SK-N-SH (cell line): ENCODE data around the gene ZNF69. TPM values are rescaled to one million over a fixed set of nuclear protein-coding genes. Genes with fewer than 3 reads are reported as not detected.
A peak's percentile ranks its signal among the peaks of the same experiment; 100 is the strongest.

Source experiments
- CTCF ChIA-PET: fragments of 300-600, 350-600 bp; formaldehyde crosslinking; extraction: SDS; loops from one replicate; lab custom pipeline; 2021; lab: Yijun Ruan, JAX
- POLR2A ChIA-PET: fragments of 350-600 bp; sonication (Branson Sonifier 250); formaldehyde crosslinking; extraction: SDS; loops from one replicate; lab custom pipeline; 2020; ENCODE audit warnings: antibody characterized with exemption, inconsistent platforms; lab: Yijun Ruan, JAX
- DNase-seq: peaks from one replicate; pipeline ENCODE4 v3.0.0; 2012
- H2AFZ ChIP-seq: fragments of 200-600 bp; sonication (generic); 2 replicates; pipeline ENCODE4 v1.8.1; 2016; ENCODE audit warnings: antibody characterized with exemption, mild to moderate bottlenecking, low read depth
- H3F3A ChIP-seq: fragments of 200-600 bp; sonication (generic); replicated peaks from 2 replicates; pipeline ENCODE3; 2016; ENCODE audit warnings: antibody characterized with exemption, mild to moderate bottlenecking; ENCODE audit not compliant: insufficient read depth
- H3K27ac ChIP-seq, 2 experiments: fragments of 200-500 bp in 1 of 2; fragments of 200-600 bp in 1 of 2; sonication (Bioruptor generic) in 1 of 2; sonication (generic), shearing (Covaris generic) in 1 of 2; 2 replicates each; pipeline versions ENCODE4 v1.5.1 to v1.6.1; 2014 to 2016; ENCODE audit warnings: low read depth in 2 of 2, inconsistent platforms in 1 of 2, low read length in 1 of 2, mild to moderate bottlenecking in 1 of 2, mixed read lengths in 1 of 2
- H3K27me3 ChIP-seq: fragments of 200-600 bp; sonication (generic), shearing (Covaris generic); 2 replicates; pipeline ENCODE4 v1.6.1; 2016; ENCODE audit warnings: mixed run types; ENCODE audit not compliant: insufficient read depth
- H3K36me3 ChIP-seq, 2 experiments: fragments of 200-500 bp in 1 of 2; fragments of 200-600 bp in 1 of 2; sonication (Bioruptor generic) in 1 of 2; sonication (generic) in 1 of 2; replicated peaks in 1 of 2; 2 replicates each; pipeline versions ENCODE3 to v1.5.1; 2014 to 2016; ENCODE audit warnings: low read length in 1 of 2, mild to moderate bottlenecking in 1 of 2; ENCODE audit not compliant: insufficient read depth in 2 of 2, control insufficient read depth in 1 of 2
- H3K4me1 ChIP-seq, 2 experiments: fragments of 200-500 bp in 1 of 2; fragments of 200-600 bp in 1 of 2; sonication (Bioruptor generic) in 1 of 2; sonication (generic), shearing (Covaris generic) in 1 of 2; 2 replicates each; pipeline versions ENCODE4 v1.5.1 to v1.6.1; 2014 to 2016; ENCODE audit warnings: low read depth in 1 of 2, low read length in 1 of 2, mixed run types in 1 of 2; ENCODE audit not compliant: insufficient read depth in 2 of 2, control insufficient read depth in 1 of 2
- H3K4me2 ChIP-seq: fragments of 200-600 bp; sonication (generic), shearing (Covaris generic); 2 replicates; pipeline ENCODE4 v1.6.1; 2017; ENCODE audit warnings: mixed run types
- H3K4me3 ChIP-seq, 2 experiments: fragments of 200-500 bp in 1 of 2; fragments of 200-600 bp in 1 of 2; sonication (Bioruptor generic) in 1 of 2; sonication (generic), shearing (Covaris generic) in 1 of 2; 2 replicates each; pipeline versions ENCODE4 v1.5.1 to v1.8.1; 2014 to 2016; ENCODE audit warnings: low read depth in 2 of 2, inconsistent platforms in 1 of 2, low read length in 1 of 2, mild to moderate bottlenecking in 1 of 2, mixed read lengths in 1 of 2, moderate library complexity in 1 of 2
- H3K79me2 ChIP-seq: fragments of 200-600 bp; sonication (generic); 2 replicates; pipeline ENCODE4 v1.8.1; 2017; ENCODE audit warnings: mild to moderate bottlenecking; ENCODE audit not compliant: insufficient read depth
- H3K9ac ChIP-seq: fragments of 200-600 bp; sonication (generic); 2 replicates; pipeline ENCODE4 v1.6.1; 2017; ENCODE audit warnings: mixed run types
- H3K9me2 ChIP-seq: fragments of 200-600 bp; sonication (generic); 2 replicates; pipeline ENCODE4 v1.6.1; 2017; ENCODE audit warnings: mixed run types
- H3K9me3 ChIP-seq: fragments of 200-600 bp; sonication (generic); 2 replicates; pipeline ENCODE4 v1.6.1; 2017; ENCODE audit warnings: mixed run types, mild to moderate bottlenecking, moderate library complexity
- H4K20me1 ChIP-seq: fragments of 200-600 bp; sonication (generic); 2 replicates; pipeline ENCODE4 v1.6.1; 2017; ENCODE audit warnings: mild to moderate bottlenecking, mixed run types; ENCODE audit not compliant: insufficient read depth
- ELF1 ChIP-seq: IDR thresholded peaks from 2 replicates; pipeline ENCODE4 v1.4.0; 2012
- EP300 ChIP-seq, 2 experiments: IDR thresholded peaks; 2 replicates each; pipeline versions ENCODE4 v1.4.0 to v1.6.1; 2012; ENCODE audit warnings: borderline replicate concordance in 1 of 2, low read depth in 1 of 2, low read length in 1 of 2
- EZH2phosphoT487 ChIP-seq: fragments of 200-600 bp; sonication (generic); IDR thresholded peaks from 2 replicates; pipeline ENCODE4 v1.6.1; 2017; ENCODE audit warnings: low read depth, mixed run types, mild to moderate bottlenecking, antibody characterized with exemption, moderate library complexity, borderline replicate concordance
- FOXJ3 ChIP-seq: sonication (generic); formaldehyde crosslinking; IDR thresholded peaks from 2 replicates; pipeline ENCODE4 v1.5.1; 2020; ENCODE audit warnings: mild to moderate bottlenecking, missing genetic modification reagents
- GABPA ChIP-seq: IDR thresholded peaks from 2 replicates; pipeline ENCODE4 v1.4.0; 2012; ENCODE audit warnings: low read depth, mild to moderate bottlenecking
- GATA2 ChIP-seq: sonication (generic); formaldehyde crosslinking; IDR thresholded peaks from 2 replicates; pipeline ENCODE4 v1.5.0; 2020; ENCODE audit warnings: mild to moderate bottlenecking, missing genetic modification reagents
- NFIC ChIP-seq: IDR thresholded peaks from 2 replicates; pipeline ENCODE4 v1.4.0; 2012; ENCODE audit warnings: borderline replicate concordance
- POLR2AphosphoS5 ChIP-seq: IDR thresholded peaks from 2 replicates; pipeline ENCODE4 v1.6.1; 2012; ENCODE audit warnings: low read depth, low read length
- RFX5 ChIP-seq: IDR thresholded peaks from 2 replicates; pipeline ENCODE4 v1.6.1; 2012; ENCODE audit warnings: mild to moderate bottlenecking, improper control_type of control experiment, low read length
- RXRA ChIP-seq: IDR thresholded peaks from 2 replicates; pipeline ENCODE4 v1.4.0; 2012; ENCODE audit warnings: low read depth, mild to moderate bottlenecking, borderline replicate concordance
- TCF12 ChIP-seq: IDR thresholded peaks from 2 replicates; pipeline ENCODE4 v1.4.0; 2012
- YY1 ChIP-seq: IDR thresholded peaks from 2 replicates; pipeline ENCODE4 v1.4.0; 2012; ENCODE audit warnings: low read depth, mild to moderate bottlenecking
- WGBS: methylation state at CpG from one replicate; pipeline ENCODE4 v1.1.6; 2017; ENCODE audit warnings: low lambda C conversion rate; 5-methylcytosine and 5-hydroxymethylcytosine counted together
- polyA plus RNA-seq, 3 experiments: library from polyadenylated mRNA; depleted of rRNA; stranded (reverse); fragments of >200 nt; gene quantifications; 2 replicates each; pipeline ENCODE4 v1.2.3, GENCODE V29; 2012
- TF ChIP-seq, protein P1 (sequence below): IDR thresholded peaks from 2 replicates; pipeline ENCODE4 v1.4.0; 2012; ENCODE audit warnings: low read depth
- TF ChIP-seq, protein P2 (sequence below): fragments of 150-350 bp; IDR thresholded peaks from 2 replicates; pipeline ENCODE4 v1.6.1; 2016; ENCODE audit warnings: mild to moderate bottlenecking, low read depth, low read length
- TF ChIP-seq, protein P3 (sequence below): IDR thresholded peaks from 2 replicates; pipeline ENCODE4 v1.4.0; 2012; ENCODE audit warnings: low read depth, borderline replicate concordance
- TF ChIP-seq, protein P4 (sequence below): IDR thresholded peaks from 2 replicates; pipeline ENCODE4 v1.4.0; 2012; ENCODE audit warnings: low read depth, borderline replicate concordance
- TF ChIP-seq, protein P5 (sequence below): IDR thresholded peaks from 2 replicates; pipeline ENCODE4; 2012
- TF ChIP-seq, protein P6 (sequence below): IDR thresholded peaks from 2 replicates; pipeline ENCODE4 v1.6.1; 2012; ENCODE audit warnings: mild to moderate bottlenecking, low read depth, low read length, moderate library complexity

ZNF69 gene
- polyA plus RNA-seq, 1 of the 3 experiments (the other 2 are of a cell fraction) = 0.58 TPM

DNA sequence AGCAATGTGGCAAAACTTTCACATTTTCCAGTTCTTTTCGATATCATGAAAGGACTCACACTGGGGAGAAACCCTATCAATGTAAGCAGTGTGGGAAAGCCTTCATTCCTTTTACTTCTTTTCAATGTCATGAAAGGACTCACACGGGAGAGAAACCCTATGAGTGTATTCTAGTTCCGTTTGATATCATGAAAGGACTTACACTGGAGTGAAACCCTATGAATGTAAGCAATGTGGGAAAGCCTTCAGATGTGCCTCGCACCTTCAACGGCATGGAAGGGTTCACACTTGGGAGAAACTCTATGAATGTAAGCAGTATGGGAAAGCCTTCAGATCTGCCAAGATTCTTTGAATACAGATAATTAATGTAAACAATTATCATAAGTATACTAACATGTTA lies 62.7 kb downstream of the ZNF69 start:
- Histone ChIP-seq H3K9me3 (peaks cover 39% of the 10 kb centered on the region), H4K20me1 (no peaks in the 10 kb centered on the region), H3F3A (peaks cover 13% of the 10 kb centered on the region), H2AFZ (no peak overlapping the region), H3K9ac (no peak overlapping the region), H3K9me2 (no peaks in the 10 kb centered on the region), H3K4me1 (no peaks in the 10 kb centered on the region), H3K27me3 (no peaks in the 10 kb centered on the region), H3K4me3 (peak overlapping the region in 1 of 2 experiments; percentile 7; a peak in 1 of 4 replicates), H3K4me2 (no peak overlapping the region), H3K79me2 (no peaks in the 10 kb centered on the region), H3K27ac (no peak overlapping the region), H3K36me3 (peaks cover 29 to 59% of the 10 kb centered on the region in 2 experiments)
- POLR2A ChIA-PET = no interaction called here
- DNase-seq = no peak
- TF ChIP-seq EP300 (IDR thresholded peaks at IDR 0.05; ENCODE audit: borderline replicate concordance in 1 of 2, low read depth in 1 of 2, low read length in 1 of 2) = no peak
- no peak for TF ChIP-seq GATA2 (CRISPR knock-in tag)
- TF ChIP-seq, protein P1, sequence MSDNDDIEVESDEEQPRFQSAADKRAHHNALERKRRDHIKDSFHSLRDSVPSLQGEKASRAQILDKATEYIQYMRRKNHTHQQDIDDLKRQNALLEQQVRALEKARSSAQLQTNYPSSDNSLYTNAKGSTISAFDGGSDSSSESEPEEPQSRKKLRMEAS = no peak
- TF ChIP-seq, protein P2, sequence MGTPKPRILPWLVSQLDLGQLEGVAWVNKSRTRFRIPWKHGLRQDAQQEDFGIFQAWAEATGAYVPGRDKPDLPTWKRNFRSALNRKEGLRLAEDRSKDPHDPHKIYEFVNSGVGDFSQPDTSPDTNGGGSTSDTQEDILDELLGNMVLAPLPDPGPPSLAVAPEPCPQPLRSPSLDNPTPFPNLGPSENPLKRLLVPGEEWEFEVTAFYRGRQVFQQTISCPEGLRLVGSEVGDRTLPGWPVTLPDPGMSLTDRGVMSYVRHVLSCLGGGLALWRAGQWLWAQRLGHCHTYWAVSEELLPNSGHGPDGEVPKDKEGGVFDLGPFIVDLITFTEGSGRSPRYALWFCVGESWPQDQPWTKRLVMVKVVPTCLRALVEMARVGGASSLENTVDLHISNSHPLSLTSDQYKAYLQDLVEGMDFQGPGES = no peak
- TF ChIP-seq, protein P3, sequence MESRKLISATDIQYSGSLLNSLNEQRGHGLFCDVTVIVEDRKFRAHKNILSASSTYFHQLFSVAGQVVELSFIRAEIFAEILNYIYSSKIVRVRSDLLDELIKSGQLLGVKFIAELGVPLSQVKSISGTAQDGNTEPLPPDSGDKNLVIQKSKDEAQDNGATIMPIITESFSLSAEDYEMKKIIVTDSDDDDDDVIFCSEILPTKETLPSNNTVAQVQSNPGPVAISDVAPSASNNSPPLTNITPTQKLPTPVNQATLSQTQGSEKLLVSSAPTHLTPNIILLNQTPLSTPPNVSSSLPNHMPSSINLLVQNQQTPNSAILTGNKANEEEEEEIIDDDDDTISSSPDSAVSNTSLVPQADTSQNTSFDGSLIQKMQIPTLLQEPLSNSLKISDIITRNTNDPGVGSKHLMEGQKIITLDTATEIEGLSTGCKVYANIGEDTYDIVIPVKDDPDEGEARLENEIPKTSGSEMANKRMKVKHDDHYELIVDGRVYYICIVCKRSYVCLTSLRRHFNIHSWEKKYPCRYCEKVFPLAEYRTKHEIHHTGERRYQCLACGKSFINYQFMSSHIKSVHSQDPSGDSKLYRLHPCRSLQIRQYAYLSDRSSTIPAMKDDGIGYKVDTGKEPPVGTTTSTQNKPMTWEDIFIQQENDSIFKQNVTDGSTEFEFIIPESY = no peak
- no peak for TF ChIP-seq EZH2phosphoT487
- no peak for TF ChIP-seq FOXJ3
- no peak for TF ChIP-seq RXRA
- no peak for TF ChIP-seq NFIC
- TF ChIP-seq, protein P4, sequence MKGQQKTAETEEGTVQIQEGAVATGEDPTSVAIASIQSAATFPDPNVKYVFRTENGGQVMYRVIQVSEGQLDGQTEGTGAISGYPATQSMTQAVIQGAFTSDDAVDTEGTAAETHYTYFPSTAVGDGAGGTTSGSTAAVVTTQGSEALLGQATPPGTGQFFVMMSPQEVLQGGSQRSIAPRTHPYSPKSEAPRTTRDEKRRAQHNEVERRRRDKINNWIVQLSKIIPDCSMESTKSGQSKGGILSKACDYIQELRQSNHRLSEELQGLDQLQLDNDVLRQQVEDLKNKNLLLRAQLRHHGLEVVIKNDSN = no peak
- TF ChIP-seq RFX5 = no peak
- TF ChIP-seq TCF12 = no peak
- TF ChIP-seq GABPA = no peak
- TF ChIP-seq POLR2AphosphoS5 = no peak
- TF ChIP-seq, protein P5, sequence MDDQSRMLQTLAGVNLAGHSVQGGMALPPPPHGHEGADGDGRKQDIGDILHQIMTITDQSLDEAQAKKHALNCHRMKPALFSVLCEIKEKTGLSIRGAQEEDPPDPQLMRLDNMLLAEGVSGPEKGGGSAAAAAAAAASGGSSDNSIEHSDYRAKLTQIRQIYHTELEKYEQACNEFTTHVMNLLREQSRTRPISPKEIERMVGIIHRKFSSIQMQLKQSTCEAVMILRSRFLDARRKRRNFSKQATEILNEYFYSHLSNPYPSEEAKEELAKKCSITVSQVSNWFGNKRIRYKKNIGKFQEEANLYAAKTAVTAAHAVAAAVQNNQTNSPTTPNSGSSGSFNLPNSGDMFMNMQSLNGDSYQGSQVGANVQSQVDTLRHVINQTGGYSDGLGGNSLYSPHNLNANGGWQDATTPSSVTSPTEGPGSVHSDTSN = no peak
- TF ChIP-seq, protein P6, sequence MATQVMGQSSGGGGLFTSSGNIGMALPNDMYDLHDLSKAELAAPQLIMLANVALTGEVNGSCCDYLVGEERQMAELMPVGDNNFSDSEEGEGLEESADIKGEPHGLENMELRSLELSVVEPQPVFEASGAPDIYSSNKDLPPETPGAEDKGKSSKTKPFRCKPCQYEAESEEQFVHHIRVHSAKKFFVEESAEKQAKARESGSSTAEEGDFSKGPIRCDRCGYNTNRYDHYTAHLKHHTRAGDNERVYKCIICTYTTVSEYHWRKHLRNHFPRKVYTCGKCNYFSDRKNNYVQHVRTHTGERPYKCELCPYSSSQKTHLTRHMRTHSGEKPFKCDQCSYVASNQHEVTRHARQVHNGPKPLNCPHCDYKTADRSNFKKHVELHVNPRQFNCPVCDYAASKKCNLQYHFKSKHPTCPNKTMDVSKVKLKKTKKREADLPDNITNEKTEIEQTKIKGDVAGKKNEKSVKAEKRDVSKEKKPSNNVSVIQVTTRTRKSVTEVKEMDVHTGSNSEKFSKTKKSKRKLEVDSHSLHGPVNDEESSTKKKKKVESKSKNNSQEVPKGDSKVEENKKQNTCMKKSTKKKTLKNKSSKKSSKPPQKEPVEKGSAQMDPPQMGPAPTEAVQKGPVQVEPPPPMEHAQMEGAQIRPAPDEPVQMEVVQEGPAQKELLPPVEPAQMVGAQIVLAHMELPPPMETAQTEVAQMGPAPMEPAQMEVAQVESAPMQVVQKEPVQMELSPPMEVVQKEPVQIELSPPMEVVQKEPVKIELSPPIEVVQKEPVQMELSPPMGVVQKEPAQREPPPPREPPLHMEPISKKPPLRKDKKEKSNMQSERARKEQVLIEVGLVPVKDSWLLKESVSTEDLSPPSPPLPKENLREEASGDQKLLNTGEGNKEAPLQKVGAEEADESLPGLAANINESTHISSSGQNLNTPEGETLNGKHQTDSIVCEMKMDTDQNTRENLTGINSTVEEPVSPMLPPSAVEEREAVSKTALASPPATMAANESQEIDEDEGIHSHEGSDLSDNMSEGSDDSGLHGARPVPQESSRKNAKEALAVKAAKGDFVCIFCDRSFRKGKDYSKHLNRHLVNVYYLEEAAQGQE = no peak
- no peak for TF ChIP-seq YY1
- no peak for TF ChIP-seq ELF1
- CTCF ChIA-PET = interaction anchor here (1.1 kb wide), 1 partner anchor 109 kb away, joined by 3 read pairs; no protein-coding TSS in a partner anchor
- WGBS = 87% methylated on average over 5 of the region's 5 CpGs
